ENCODE results near the gene PTPRB. TPM values are rescaled to one million over a fixed set of nuclear protein-coding genes. Genes with fewer than 3 reads are reported as not detected.

Gene PTPRB
- total and polyA plus RNA-seq, 2 of the 4 experiments (the other 2 are of a cell fraction): 4.1 to 6.5 TPM

DNA sequence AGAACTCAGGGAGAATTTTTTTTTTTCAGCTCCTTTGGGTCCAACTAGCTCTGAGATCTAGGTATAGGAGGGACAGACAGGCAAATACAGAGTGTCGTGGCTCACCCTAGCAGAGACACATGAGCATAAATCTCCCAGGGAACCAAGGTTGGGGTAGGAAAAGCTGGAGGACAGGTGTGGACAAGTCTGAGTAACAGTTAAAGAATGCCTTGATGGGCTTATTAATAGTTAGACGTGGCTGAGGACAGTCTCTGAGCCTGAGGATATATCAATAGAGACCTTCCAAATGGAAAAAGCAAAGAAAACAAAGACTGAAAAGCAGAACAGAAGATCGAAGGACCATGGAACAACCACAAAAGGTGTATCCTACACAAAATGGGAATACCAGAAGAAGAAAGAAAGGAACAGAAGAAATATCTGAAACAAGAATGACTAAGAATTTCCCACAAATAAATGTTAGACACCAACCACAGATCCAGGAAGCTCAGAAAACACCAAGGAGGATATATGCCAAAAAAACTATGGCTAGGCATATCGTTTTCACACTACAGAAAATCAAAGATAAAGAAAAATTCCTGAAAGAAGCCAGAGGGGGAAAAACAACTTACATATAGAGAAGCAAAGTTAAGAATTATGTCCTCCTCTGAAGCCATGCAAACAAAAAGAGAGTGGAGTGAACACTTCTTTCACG, 80.9 kb downstream of the PTPRB start:
- no peak overlapping the region for H2AK5ac ChIP-seq (ENCODE audit: low read depth, low read length)
- no peak overlapping the region for H3K27ac ChIP-seq (ENCODE audit: insufficient read depth, low read length)
- H2BK5ac ChIP-seq (ENCODE audit: low read depth, low read length, poor library complexity, severe bottlenecking): no peak overlapping the region
- H4K91ac ChIP-seq (ENCODE audit: insufficient read depth, low read depth, low read length): no peak overlapping the region
- DNase-seq (no peak), ATAC-seq (ENCODE audit: low read depth) (no peak)
- no peak for TF ChIP-seq RFX5 (IDR thresholded peaks at IDR 0.05; ENCODE audit: low read depth, low read length)
- TF ChIP-seq BHLHE40 (IDR thresholded peaks at IDR 0.05; ENCODE audit: low read depth, low read length): no peak
- no peak for TF ChIP-seq SMC3 (IDR thresholded peaks at IDR 0.05; ENCODE audit: low read depth, low read length)
- TF ChIP-seq CEBPB (IDR thresholded peaks at IDR 0.05; ENCODE audit: low read depth, low read length): no peak
- no peak for TF ChIP-seq NFE2L2 (IDR thresholded peaks at IDR 0.05; ENCODE audit: low read depth, low read length)
- TF ChIP-seq CHD1 (IDR thresholded peaks at IDR 0.05; ENCODE audit: low read depth, low read length): no peak
- TF ChIP-seq, protein P1, sequence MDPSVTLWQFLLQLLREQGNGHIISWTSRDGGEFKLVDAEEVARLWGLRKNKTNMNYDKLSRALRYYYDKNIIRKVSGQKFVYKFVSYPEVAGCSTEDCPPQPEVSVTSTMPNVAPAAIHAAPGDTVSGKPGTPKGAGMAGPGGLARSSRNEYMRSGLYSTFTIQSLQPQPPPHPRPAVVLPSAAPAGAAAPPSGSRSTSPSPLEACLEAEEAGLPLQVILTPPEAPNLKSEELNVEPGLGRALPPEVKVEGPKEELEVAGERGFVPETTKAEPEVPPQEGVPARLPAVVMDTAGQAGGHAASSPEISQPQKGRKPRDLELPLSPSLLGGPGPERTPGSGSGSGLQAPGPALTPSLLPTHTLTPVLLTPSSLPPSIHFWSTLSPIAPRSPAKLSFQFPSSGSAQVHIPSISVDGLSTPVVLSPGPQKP (IDR thresholded peaks at IDR 0.05; ENCODE audit: borderline replicate concordance, low read depth, low read length): no peak
- no peak for TF ChIP-seq RCOR1 (IDR thresholded peaks at IDR 0.05; ENCODE audit: insufficient replicate concordance, low read length)
- TF ChIP-seq, protein P2, sequence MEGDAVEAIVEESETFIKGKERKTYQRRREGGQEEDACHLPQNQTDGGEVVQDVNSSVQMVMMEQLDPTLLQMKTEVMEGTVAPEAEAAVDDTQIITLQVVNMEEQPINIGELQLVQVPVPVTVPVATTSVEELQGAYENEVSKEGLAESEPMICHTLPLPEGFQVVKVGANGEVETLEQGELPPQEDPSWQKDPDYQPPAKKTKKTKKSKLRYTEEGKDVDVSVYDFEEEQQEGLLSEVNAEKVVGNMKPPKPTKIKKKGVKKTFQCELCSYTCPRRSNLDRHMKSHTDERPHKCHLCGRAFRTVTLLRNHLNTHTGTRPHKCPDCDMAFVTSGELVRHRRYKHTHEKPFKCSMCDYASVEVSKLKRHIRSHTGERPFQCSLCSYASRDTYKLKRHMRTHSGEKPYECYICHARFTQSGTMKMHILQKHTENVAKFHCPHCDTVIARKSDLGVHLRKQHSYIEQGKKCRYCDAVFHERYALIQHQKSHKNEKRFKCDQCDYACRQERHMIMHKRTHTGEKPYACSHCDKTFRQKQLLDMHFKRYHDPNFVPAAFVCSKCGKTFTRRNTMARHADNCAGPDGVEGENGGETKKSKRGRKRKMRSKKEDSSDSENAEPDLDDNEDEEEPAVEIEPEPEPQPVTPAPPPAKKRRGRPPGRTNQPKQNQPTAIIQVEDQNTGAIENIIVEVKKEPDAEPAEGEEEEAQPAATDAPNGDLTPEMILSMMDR (conservative IDR thresholded peaks at IDR 0.05; ENCODE audit: low read depth, low read length): no peak
- no peak for TF ChIP-seq FOS (IDR thresholded peaks at IDR 0.05; ENCODE audit: low read depth, low read length)
- TF ChIP-seq MAFK (IDR thresholded peaks at IDR 0.05; ENCODE audit: low read depth, low read length): no peak
- no peaks in the 10 kb centered on the region for H3K36me3 ChIP-seq (ENCODE audit: control insufficient read depth, insufficient read depth, low read length)
- no peak overlapping the region for H2AK9ac ChIP-seq (replicated peaks; ENCODE audit: low read depth, low read length, poor library complexity)
- H4K20me1 ChIP-seq (ENCODE audit: insufficient read depth, low read length): no peaks in the 10 kb centered on the region
- H2BK20ac ChIP-seq (ENCODE audit: low read depth, low read length): no peak overlapping the region
- H4K8ac ChIP-seq (ENCODE audit: low read depth in 2 of 2, low read length in 2 of 2): no peak overlapping the region
- dilution Hi-C loops (cut with HindIII; ENCODE audit: low sequenced_read_pairs, unreplicated experiment) (no loop called here), intact Hi-C loops (cut with micrococcal nuclease) (no loop called here), in situ Hi-C loops (cut with MboI; ENCODE audit: low sequenced_read_pairs) (no loop called here)
- no peak overlapping the region for H2AFZ ChIP-seq (replicated peaks; ENCODE audit: low read length, poor library complexity)
- H3K9me3 ChIP-seq (ENCODE audit: control insufficient read depth, insufficient read depth, low read length): no peaks in the 10 kb centered on the region
- H3K56ac ChIP-seq (ENCODE audit: extremely low read depth, insufficient read depth, low read length): no peak overlapping the region
- no peaks in the 10 kb centered on the region for H3K79me1 ChIP-seq (ENCODE audit: low read depth in 1 of 2, low read length in 2 of 2)
- no peak overlapping the region for H3K9ac ChIP-seq (ENCODE audit: low read depth, low read length)
- no peak overlapping the region for H2BK15ac ChIP-seq (ENCODE audit: low read depth, low read length)
- H3K23ac ChIP-seq (ENCODE audit: low read depth, low read length): no peak overlapping the region
- H3K4me2 ChIP-seq (ENCODE audit: low read depth, low read length): no peak overlapping the region
- no peak overlapping the region for H2BK120ac ChIP-seq (ENCODE audit: low read depth, low read length)
- H3K14ac ChIP-seq (replicated peaks; ENCODE audit: low read depth, low read length): no peak overlapping the region
- WGBS, 2 experiments (ENCODE audit: extremely low coverage in 2 of 2, insufficient read length in 1 of 2): 76% methylated on average over 2 of the region's 5 CpGs; no CpG with 5 or more reads in 1 of the 2 experiments
- CTCF ChIA-PET: no interaction called here
- H3K9me1 ChIP-seq (ENCODE audit: insufficient read depth, low read length): no peaks in the 10 kb centered on the region
- H4K5ac ChIP-seq (ENCODE audit: low read depth, low read length): no peak overlapping the region
- no peaks in the 10 kb centered on the region for H3K4me1 ChIP-seq (ENCODE audit: control insufficient read depth, insufficient read depth, low read length)
- H3K27me3 ChIP-seq (ENCODE audit: control insufficient read depth, insufficient read depth, low read length): no peaks in the 10 kb centered on the region
- POLR2A ChIA-PET (ENCODE audit: unreplicated experiment): no interaction called here
- no peak overlapping the region for H3K18ac ChIP-seq (ENCODE audit: low read depth, low read length)
- no peak overlapping the region for H3K4ac ChIP-seq (ENCODE audit: low read depth, low read length)
- no peak overlapping the region for H3K4me3 ChIP-seq (ENCODE audit: insufficient read depth, low read depth, low read length)
- no TSS peak for BruUV-seq (replicated peaks)
